ENCODE data around the gene PHACTR1. TPM values are rescaled to one million over a fixed set of nuclear protein-coding genes. Genes with fewer than 3 reads are reported as not detected.
A peak's percentile ranks its signal among the peaks of the same experiment; 100 is the strongest.

PHACTR1 gene
- total and polyA plus RNA-seq, 4 experiments from 2014 or later: 0.03 to 0.44 (median 0.42) TPM

- H3K36me3 Mint-ChIP-seq: no peaks in the 10 kb centered on the region
- no peak overlapping the region for H3K27ac ChIP-seq (ENCODE audit: low read depth, low read length)
- H3K4me1 Mint-ChIP-seq: no peaks in the 10 kb centered on the region
- ChIA-PET CTCF (ENCODE audit: partially characterized antibody) (no interaction called here), POLR2A (ENCODE audit: partially characterized antibody) (no interaction called here)
- no peaks in the 10 kb centered on the region for H3K27me3 ChIP-seq (ENCODE audit: insufficient read depth, low read length)
- intact Hi-C loops (cut with micrococcal nuclease): no loop called here
- no peak overlapping the region for H3K4me3 ChIP-seq (ENCODE audit: low read length in 2 of 2)
- H3K36me3 ChIP-seq (ENCODE audit: insufficient read depth, low read length): no peaks in the 10 kb centered on the region
- DNase-seq: no peak
- peaks cover 8 to 10% of the 10 kb centered on the region in 2 donors for H3K27me3 Mint-ChIP-seq
- H3K27ac Mint-ChIP-seq: no peak overlapping the region
- H3K4me3 Mint-ChIP-seq: no peak overlapping the region
- peaks cover 0 to 1% (median 0%) of the 10 kb centered on the region in 8 donors for H3K9me3 Mint-ChIP-seq
- no peaks in the 10 kb centered on the region for H3K9me3 ChIP-seq (ENCODE audit: control insufficient read depth in 1 of 2, low read length in 2 of 2)
- H3K4me1 ChIP-seq (ENCODE audit: insufficient read depth, low read length): no peaks in the 10 kb centered on the region
These were observed 521.5 kb downstream of the PHACTR1 start for GRCh38 chr6:13238017-13238416.

- Mint-ChIP-seq H3K27ac (no peak overlapping the region), H3K4me1 (no peaks in the 10 kb centered on the region), H3K27me3 (peaks cover 8 to 10% of the 10 kb centered on the region in 2 donors), H3K9me3 (peaks cover 0 to 6% (median 3%) of the 10 kb centered on the region in 8 donors), H3K36me3 (no peaks in the 10 kb centered on the region), H3K4me3 (no peak overlapping the region)
- no peaks in the 10 kb centered on the region for H3K36me3 ChIP-seq (ENCODE audit: insufficient read depth, low read length)
- POLR2A ChIA-PET (ENCODE audit: partially characterized antibody): no interaction called here
- no peaks in the 10 kb centered on the region for H3K4me1 ChIP-seq (ENCODE audit: insufficient read depth, low read length)
- H3K27ac ChIP-seq (ENCODE audit: low read depth, low read length): no peak overlapping the region
- no peak for DNase-seq
- CTCF ChIA-PET (ENCODE audit: partially characterized antibody): no interaction called here
- intact Hi-C loops (cut with micrococcal nuclease): no loop called here
- H3K9me3 ChIP-seq (ENCODE audit: control insufficient read depth in 1 of 2, low read length in 2 of 2): no peaks in the 10 kb centered on the region
- H3K4me3 ChIP-seq (ENCODE audit: low read length in 2 of 2): no peak overlapping the region
- H3K27me3 ChIP-seq (ENCODE audit: insufficient read depth, low read length): no peaks in the 10 kb centered on the region
These were observed 522.2 kb downstream of the PHACTR1 start for GRCh38 chr6:13238640-13239216.

GRCh38 chr6:13239530-13240455 lies 523.2 kb downstream of the PHACTR1 start:
- Histone ChIP-seq H3K9me3 (ENCODE audit: control insufficient read depth in 1 of 2, low read length in 2 of 2) (no peaks in the 10 kb centered on the region), H3K4me3 (ENCODE audit: low read length in 2 of 2) (no peak overlapping the region), H3K27me3 (ENCODE audit: insufficient read depth, low read length) (no peaks in the 10 kb centered on the region), H3K4me1 (ENCODE audit: insufficient read depth, low read length) (no peaks in the 10 kb centered on the region), H3K27ac (ENCODE audit: low read depth, low read length) (no peak overlapping the region), H3K36me3 (ENCODE audit: insufficient read depth, low read length) (no peaks in the 10 kb centered on the region)
- Mint-ChIP-seq H3K27me3 (peaks cover 8 to 12% of the 10 kb centered on the region in 2 donors), H3K9me3 (peaks cover 0 to 15% (median 8%) of the 10 kb centered on the region in 8 donors), H3K36me3 (peaks cover 0 to 3% of the 10 kb centered on the region in 2 donors), H3K4me3 (no peak overlapping the region), H3K4me1 (no peaks in the 10 kb centered on the region), H3K27ac (peak overlapping the region in 1 of 7 donors; percentile 34)
- intact Hi-C loops (cut with micrococcal nuclease): no loop called here
- DNase-seq: no peak
- CTCF ChIA-PET (ENCODE audit: partially characterized antibody): no interaction called here
- POLR2A ChIA-PET (ENCODE audit: partially characterized antibody): no interaction called here

GRCh38 chr6:13241364-13241763 lies 524.8 kb downstream of the PHACTR1 start:
- Histone ChIP-seq H3K9me3 (ENCODE audit: control insufficient read depth in 1 of 2, low read length in 2 of 2) (no peaks in the 10 kb centered on the region), H3K36me3 (ENCODE audit: insufficient read depth, low read length) (no peaks in the 10 kb centered on the region), H3K4me1 (ENCODE audit: insufficient read depth, low read length) (no peaks in the 10 kb centered on the region), H3K27ac (ENCODE audit: low read depth, low read length) (no peak overlapping the region), H3K4me3 (ENCODE audit: low read length in 2 of 2) (no peak overlapping the region), H3K27me3 (ENCODE audit: insufficient read depth, low read length) (no peaks in the 10 kb centered on the region)
- H3K36me3 Mint-ChIP-seq: peaks cover 0 to 3% of the 10 kb centered on the region in 2 donors
- H3K4me3 Mint-ChIP-seq: no peak overlapping the region
- POLR2A ChIA-PET (ENCODE audit: partially characterized antibody): no interaction called here
- peaks cover 9 to 12% of the 10 kb centered on the region in 2 donors for H3K27me3 Mint-ChIP-seq
- CTCF ChIA-PET (ENCODE audit: partially characterized antibody): interaction anchor here (0.7 kb wide), 1 partner anchor 13 kb away, joined by 3 read pairs; no protein-coding TSS in a partner anchor
- no peak overlapping the region for H3K27ac Mint-ChIP-seq
- intact Hi-C loops (cut with micrococcal nuclease): no loop called here
- peaks cover 0 to 19% (median 10%) of the 10 kb centered on the region in 8 donors for H3K9me3 Mint-ChIP-seq
- DNase-seq: no peak
- H3K4me1 Mint-ChIP-seq: no peaks in the 10 kb centered on the region

GRCh38 chr6:13242178-13242577 lies 525.6 kb downstream of the PHACTR1 start:
- ChIA-PET CTCF (ENCODE audit: partially characterized antibody) (no interaction called here), POLR2A (ENCODE audit: partially characterized antibody) (no interaction called here)
- H3K4me1 ChIP-seq (ENCODE audit: insufficient read depth, low read length): no peaks in the 10 kb centered on the region
- no peak overlapping the region for H3K27ac ChIP-seq (ENCODE audit: low read depth, low read length)
- DNase-seq: no peak
- H3K9me3 ChIP-seq (ENCODE audit: control insufficient read depth in 1 of 2, low read length in 2 of 2): no peaks in the 10 kb centered on the region
- H3K4me3 ChIP-seq (ENCODE audit: low read length in 2 of 2): no peak overlapping the region
- Mint-ChIP-seq H3K4me3 (no peak overlapping the region), H3K27ac (no peak overlapping the region), H3K36me3 (peaks cover 0 to 3% of the 10 kb centered on the region in 2 donors), H3K9me3 (peaks cover 0 to 19% (median 10%) of the 10 kb centered on the region in 8 donors), H3K27me3 (peaks cover 9 to 12% of the 10 kb centered on the region in 2 donors), H3K4me1 (no peaks in the 10 kb centered on the region)
- no peaks in the 10 kb centered on the region for H3K36me3 ChIP-seq (ENCODE audit: insufficient read depth, low read length)
- intact Hi-C loops (cut with micrococcal nuclease): no loop called here
- H3K27me3 ChIP-seq (ENCODE audit: insufficient read depth, low read length): no peaks in the 10 kb centered on the region

- no peaks in the 10 kb centered on the region for H3K4me1 ChIP-seq (ENCODE audit: insufficient read depth, low read length)
- POLR2A ChIA-PET (ENCODE audit: partially characterized antibody): no interaction called here
- CTCF ChIA-PET (ENCODE audit: partially characterized antibody): interaction anchor here (1.2 kb wide), 1 partner anchor 824 kb away, joined by 4 read pairs; no protein-coding TSS in a partner anchor
- peaks cover 0 to 3% of the 10 kb centered on the region in 2 donors for H3K36me3 Mint-ChIP-seq
- no peaks in the 10 kb centered on the region for H3K9me3 ChIP-seq (ENCODE audit: control insufficient read depth in 1 of 2, low read length in 2 of 2)
- peaks cover 9 to 12% of the 10 kb centered on the region in 2 donors for H3K27me3 Mint-ChIP-seq
- H3K27me3 ChIP-seq (ENCODE audit: insufficient read depth, low read length): no peaks in the 10 kb centered on the region
- intact Hi-C loops (cut with micrococcal nuclease): no loop called here
- DNase-seq: no peak
- H3K4me3 Mint-ChIP-seq: no peak overlapping the region
- no peak overlapping the region for H3K4me3 ChIP-seq (ENCODE audit: low read length in 2 of 2)
- H3K9me3 Mint-ChIP-seq: peaks cover 0 to 19% (median 10%) of the 10 kb centered on the region in 8 donors
- no peaks in the 10 kb centered on the region for H3K36me3 ChIP-seq (ENCODE audit: insufficient read depth, low read length)
- H3K27ac ChIP-seq (ENCODE audit: low read depth, low read length): no peak overlapping the region
- no peak overlapping the region for H3K27ac Mint-ChIP-seq
- no peaks in the 10 kb centered on the region for H3K4me1 Mint-ChIP-seq
These were observed 526.0 kb downstream of the PHACTR1 start for GRCh38 chr6:13242590-13242989.

GRCh38 chr6:13243033-13243432 lies 526.5 kb downstream of the PHACTR1 start:
- Histone ChIP-seq H3K27ac (ENCODE audit: low read depth, low read length) (no peak overlapping the region), H3K4me3 (ENCODE audit: low read length in 2 of 2) (no peak overlapping the region), H3K4me1 (ENCODE audit: insufficient read depth, low read length) (no peaks in the 10 kb centered on the region), H3K9me3 (ENCODE audit: control insufficient read depth in 1 of 2, low read length in 2 of 2) (no peaks in the 10 kb centered on the region), H3K27me3 (ENCODE audit: insufficient read depth, low read length) (no peaks in the 10 kb centered on the region), H3K36me3 (ENCODE audit: insufficient read depth, low read length) (no peaks in the 10 kb centered on the region)
- Mint-ChIP-seq H3K36me3 (peaks cover 0 to 3% of the 10 kb centered on the region in 2 donors), H3K9me3 (peaks cover 0 to 19% (median 10%) of the 10 kb centered on the region in 8 donors), H3K27me3 (peaks cover 9 to 12% of the 10 kb centered on the region in 2 donors), H3K27ac (no peak overlapping the region), H3K4me3 (no peak overlapping the region), H3K4me1 (no peaks in the 10 kb centered on the region)
- ChIA-PET CTCF (ENCODE audit: partially characterized antibody) (interaction anchor here (1.2 kb wide), 1 partner anchor 824 kb away, joined by 4 read pairs; no protein-coding TSS in a partner anchor), POLR2A (ENCODE audit: partially characterized antibody) (no interaction called here)
- DNase-seq: no peak
- intact Hi-C loops (cut with micrococcal nuclease): no loop called here

Measured in CD4-positive, alpha-beta memory T cell (primary cell).